GM19324 (cell line): ENCODE results near the gene ICA1.
"Not testable (repeated sequence)": the region's sequence is repeated elsewhere in the genome, so short reads cannot be mapped to it uniquely, and the experiment has no call there.

ENCODE experiments used
- ATAC-seq: cut with Tn5 transposase; IDR thresholded peaks from one replicate; pipeline ENCODE4 v1.9.1; 2021; ENCODE audit warnings: mild to moderate bottlenecking, moderate library complexity; ENCODE audit not compliant: unreplicated experiment, low FRiP score

Gene ICA1

GRCh38 chr7:8063706-8064297 lies 198.2 kb downstream of the ICA1 start:
- ATAC-seq, result no peak

- not testable (repeated sequence) for ATAC-seq
These were observed 198.7 kb downstream of the ICA1 start for GRCh38 chr7:8063300-8063699.
